GM10248 (cell line): ENCODE results near the gene CD34.
"Not testable (repeated sequence)": the region's sequence is repeated elsewhere in the genome, so short reads cannot be mapped to it uniquely, and the experiment has no call there.

ENCODE experiments used
- CTCF ChIA-PET: fragments of 300-600 bp; sonication (Branson Sonifier 250); formaldehyde crosslinking; extraction: SDS; loops from one replicate; lab custom pipeline; 2021; ENCODE audit warnings: antibody characterized with exemption; lab: Yijun Ruan, JAX
- POLR2A ChIA-PET: fragments of 350-650 bp; sonication (Branson Sonifier 250); formaldehyde crosslinking; extraction: SDS; loops from one replicate; lab custom pipeline; 2020; ENCODE audit warnings: antibody characterized with exemption; lab: Yijun Ruan, JAX
- DNase-seq: peaks from one replicate; pipeline ENCODE4 v3.0.0; 2012; ENCODE audit errors: extremely low spot score
- CTCF ChIP-seq: IDR thresholded peaks from 2 replicates; pipeline ENCODE4 v1.5.1; 2012; ENCODE audit warnings: mild to moderate bottlenecking, low read depth; ENCODE audit errors: extremely low read depth, missing control alignments, control extremely low read depth

The CD34 gene

GRCh38 chr1:207948536-207949250, 37.8 kb upstream of the CD34 start:
- no peak for DNase-seq
- ChIA-PET CTCF (interaction anchor here (0.8 to 7.1 kb wide), 3 partner anchors 11 to 15 kb away, joined by 3 to 56 read pairs (median 4); no protein-coding TSS in a partner anchor), POLR2A (no interaction called here)
- no peak for TF ChIP-seq CTCF

GRCh38 chr1:207946756-207947155, 35.8 kb upstream of the CD34 start:
- no peak for DNase-seq
- TF ChIP-seq CTCF, result no peak
- ChIA-PET POLR2A (no interaction called here), CTCF (interaction anchor here (1.0 to 7.1 kb wide), 11 partner anchors 11 to 104 kb away, joined by 3 to 56 read pairs (median 5); no protein-coding TSS in a partner anchor)

- ChIA-PET POLR2A (no interaction called here), CTCF (interaction anchor here (0.7 to 7.1 kb wide), 7 partner anchors 9 to 148 kb away, joined by 3 to 56 read pairs (median 4); no protein-coding TSS in a partner anchor)
- no peak for TF ChIP-seq CTCF
- DNase-seq, result no peak
These were observed 33.6 kb upstream of the CD34 start for GRCh38 chr1:207944571-207944970.

GRCh38 chr1:207942337-207942741, 31.4 kb upstream of the CD34 start:
- POLR2A ChIA-PET, result not testable (repeated sequence)

GRCh38 chr1:207941665-207942064, 30.7 kb upstream of the CD34 start:
- no peak for DNase-seq
- POLR2A ChIA-PET, result no interaction called here
- CTCF ChIA-PET, result interaction anchor here (1.2 to 7.1 kb wide), 3 partner anchors 22 to 56 kb away, joined by 4 to 56 read pairs (median 37); no protein-coding TSS in a partner anchor
- no peak for TF ChIP-seq CTCF

More at GRCh38 chr1:207942337-207942741, 31.4 kb upstream of the CD34 start:
- DNase-seq, result peak; percentile 50
- CTCF ChIA-PET, result interaction anchor here (1.2 to 7.1 kb wide), 4 partner anchors 21 to 56 kb away, joined by 4 to 56 read pairs (median 20); no protein-coding TSS in a partner anchor

GRCh38 chr1:207938016-207938415, 27.1 kb upstream of the CD34 start:
- no peak for DNase-seq
- CTCF ChIA-PET, result interaction anchor here (1.1 to 3.7 kb wide), 7 partner anchors 10 to 53 kb away, joined by 3 to 15 read pairs (median 4); no protein-coding TSS in a partner anchor
- POLR2A ChIA-PET, result no interaction called here

More at GRCh38 chr1:207938016-207938415, 27.1 kb upstream of the CD34 start:
- TF ChIP-seq CTCF, result no peak
